ENCODE data around the gene NEMF. TPM values are rescaled to one million over a fixed set of nuclear protein-coding genes. Genes with fewer than 3 reads are reported as not detected.
"Not testable (repeated sequence)": the region's sequence is repeated elsewhere in the genome, so short reads cannot be mapped to it uniquely, and the experiment has no call there.

The NEMF gene
- total and polyA plus RNA-seq, 2 donors (not counting 1 experiment from before 2014, with no cell fraction given), result 26.7 to 127 TPM

- Mint-ChIP-seq H3K4me1 (peaks cover 53% of the 10 kb centered on the region), H3K27me3 (no peaks in the 10 kb centered on the region), H3K27ac (peak overlapping the region; percentile 51), H3K4me3 (peak overlapping the region; percentile 84), H3K9me3 (ENCODE audit: insufficient read depth) (no peaks in the 10 kb centered on the region)
- no peak for ATAC-seq (ENCODE audit: low read depth)
- peak overlapping the region in 3 of 5 experiments; percentile 3 to 20 (median 7) for H3K4me3 ChIP-seq (ENCODE audit: control extremely low read depth in 1 of 5, extremely low read depth in 1 of 5, insufficient read depth in 1 of 5, low read depth in 2 of 5, low read length in 4 of 5)
- H3K4me2 ChIP-seq (replicated peaks; ENCODE audit: low read depth, low read length, poor library complexity, severe bottlenecking), result peak overlapping the region; percentile 79
- H3K36me3 ChIP-seq (replicated peaks in 1 of 2; ENCODE audit: control extremely low read depth in 1 of 2, control insufficient read depth in 1 of 2, extremely low read depth in 1 of 2, insufficient read depth in 2 of 2, low read length in 1 of 2), result peaks cover 0 to 29% of the 10 kb centered on the region in 2 experiments
- peaks cover 32% of the 10 kb centered on the region for H4K20me1 ChIP-seq (ENCODE audit: control insufficient read depth, insufficient read depth, low read length, poor library complexity, severe bottlenecking)
- no peaks in the 10 kb centered on the region for H3K27me3 ChIP-seq (replicated peaks in 1 of 4; ENCODE audit: control extremely low read depth in 1 of 4, control insufficient read depth in 3 of 4, insufficient read depth in 4 of 4, low read length in 3 of 4)
- CTCF ChIA-PET, result no interaction called here
- TF ChIP-seq CTCF (IDR thresholded peaks at IDR 0.05) (no peak), EZH2 (IDR thresholded peaks at IDR 0.05; ENCODE audit: borderline replicate concordance, insufficient read depth, low read depth, low read length, poor library complexity, severe bottlenecking) (no peak)
- WGBS (ENCODE audit: insufficient coverage), result 16% methylated on average over 4 of the region's 5 CpGs
- H3K79me2 ChIP-seq (ENCODE audit: control insufficient read depth, insufficient read depth, low read length), result peaks cover 76% of the 10 kb centered on the region
- POLR2A ChIA-PET, result no interaction called here
- peak overlapping the region; percentile 29 for H3K9ac ChIP-seq (ENCODE audit: low read length)
- no peaks in the 10 kb centered on the region for H3K9me3 ChIP-seq (ENCODE audit: control extremely low read depth in 1 of 3, control insufficient read depth in 2 of 3, insufficient read depth in 1 of 3, low read length in 2 of 3)
- DNase-seq, result no peak
- peaks cover 31 to 44% of the 10 kb centered on the region in 2 donors for H3K4me1 ChIP-seq (ENCODE audit: control insufficient read depth in 2 of 2, insufficient read depth in 2 of 2, low read length in 2 of 2)
- no peak overlapping the region for H2AFZ ChIP-seq (ENCODE audit: insufficient read depth, low read depth, low read length, poor library complexity, severe bottlenecking)
- intact Hi-C loops (cut with micrococcal nuclease), result loop anchor here (5.0 kb wide), 1 partner anchor 35 kb away; no protein-coding TSS in a partner anchor
- H3K27ac ChIP-seq (ENCODE audit: low read length in 2 of 2), result peak overlapping the region in 1 of 2 donors; percentile 70
Observed at GRCh38 chr14:49896966-49897365, 44.4 kb upstream of the NEMF start.

GRCh38 chr14:49896272-49896671 lies 43.7 kb upstream of the NEMF start:
- Histone ChIP-seq H3K4me3 (ENCODE audit: control extremely low read depth in 1 of 5, extremely low read depth in 1 of 5, insufficient read depth in 1 of 5, low read depth in 2 of 5, low read length in 4 of 5) (peak overlapping the region in 4 of 5 experiments; percentile 74 to 96 (median 83)), H3K27ac (ENCODE audit: low read length in 2 of 2) (peak overlapping the region in 1 of 2 donors; percentile 70), H4K20me1 (ENCODE audit: control insufficient read depth, insufficient read depth, low read length, poor library complexity, severe bottlenecking) (peaks cover 32% of the 10 kb centered on the region), H3K4me1 (ENCODE audit: control insufficient read depth in 2 of 2, insufficient read depth in 2 of 2, low read length in 2 of 2) (peaks cover 37 to 50% of the 10 kb centered on the region in 2 donors), H3K4me2 (replicated peaks; ENCODE audit: low read depth, low read length, poor library complexity, severe bottlenecking) (peak overlapping the region; percentile 79), H3K9ac (ENCODE audit: low read length) (peak overlapping the region; percentile 99), H3K79me2 (ENCODE audit: control insufficient read depth, insufficient read depth, low read length) (peaks cover 77% of the 10 kb centered on the region), H3K36me3 (replicated peaks in 1 of 2; ENCODE audit: control extremely low read depth in 1 of 2, control insufficient read depth in 1 of 2, extremely low read depth in 1 of 2, insufficient read depth in 2 of 2, low read length in 1 of 2) (peaks cover 0 to 29% of the 10 kb centered on the region in 2 experiments)
- POLR2A ChIA-PET, result interaction anchor here (0.7 to 1.1 kb wide), 2 partner anchors 27 to 151 kb away, joined by 3 read pairs; no protein-coding TSS in a partner anchor
- intact Hi-C loops (cut with micrococcal nuclease), result loop anchor here (5.0 kb wide), 1 partner anchor 36 kb away; no protein-coding TSS in a partner anchor
- H3K9me3 ChIP-seq (ENCODE audit: control extremely low read depth in 1 of 3, control insufficient read depth in 2 of 3, insufficient read depth in 1 of 3, low read length in 2 of 3); DNase-seq; H2AFZ ChIP-seq (ENCODE audit: insufficient read depth, low read depth, low read length, poor library complexity, severe bottlenecking); H3K9me3 Mint-ChIP-seq (ENCODE audit: insufficient read depth); ATAC-seq (ENCODE audit: low read depth); H3K27me3 Mint-ChIP-seq; H3K27me3 ChIP-seq (replicated peaks in 1 of 4; ENCODE audit: control extremely low read depth in 1 of 4, control insufficient read depth in 3 of 4, insufficient read depth in 4 of 4, low read length in 3 of 4): not testable (repeated sequence)
- CTCF ChIA-PET, result interaction anchor here (0.8 to 1.8 kb wide), 6 partner anchors 44 to 209 kb away, joined by 3 to 5 read pairs (median 3); partner anchors contain the start of gene NEMF
- Mint-ChIP-seq H3K4me3 (peak overlapping the region; percentile 80), H3K4me1 (peaks cover 57% of the 10 kb centered on the region), H3K27ac (peak overlapping the region; percentile 80)

All from B cell (primary cell).